Left ventricle myocardium superior (tissue), 1 donor: Measurements from ENCODE around the gene KRTAP8-1. TPM values are rescaled to one million over a fixed set of nuclear protein-coding genes. Genes with fewer than 3 reads are reported as not detected.

Experiments used
- ATAC-seq: fragments of 200-7000 bp; cut with Tn5 transposase; one replicate; pipeline ENCODE4 v1.9.1; 2020; ENCODE audit warnings: mild to moderate bottlenecking, moderate library complexity
- DNase-seq: peaks from one replicate; pipeline ENCODE4 v3.0.0-alpha.2; 2020
- intact Hi-C: fragments of 100-400 bp; cut with micrococcal nuclease; formaldehyde crosslinking; loops from one replicate; pipeline ENCODE4 v1.11.0; 2022
- long read RNA-seq: library from polyadenylated mRNA; unstranded; transcript quantifications from one replicate; pipeline ENCODE4 v2.0.0, GENCODE V29; 2021
- total RNA-seq: library from RNA; stranded (reverse); fragmentation: NEBNext Ultra II Directional; extraction: Animal tissue kit (Norgen Biotek cat#: 25700); gene quantifications from one replicate; pipeline ENCODE4 v1.2.1, GENCODE V29; 2021
- donor health status: DM: no; HTN: yes; CAD: no; lungs with severe emphysema.

The KRTAP8-1 gene, protein sequence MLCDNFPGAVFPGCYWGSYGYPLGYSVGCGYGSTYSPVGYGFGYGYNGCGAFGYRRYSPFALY
- not detected for total RNA-seq
- long read RNA-seq: 0 reads

DNA sequence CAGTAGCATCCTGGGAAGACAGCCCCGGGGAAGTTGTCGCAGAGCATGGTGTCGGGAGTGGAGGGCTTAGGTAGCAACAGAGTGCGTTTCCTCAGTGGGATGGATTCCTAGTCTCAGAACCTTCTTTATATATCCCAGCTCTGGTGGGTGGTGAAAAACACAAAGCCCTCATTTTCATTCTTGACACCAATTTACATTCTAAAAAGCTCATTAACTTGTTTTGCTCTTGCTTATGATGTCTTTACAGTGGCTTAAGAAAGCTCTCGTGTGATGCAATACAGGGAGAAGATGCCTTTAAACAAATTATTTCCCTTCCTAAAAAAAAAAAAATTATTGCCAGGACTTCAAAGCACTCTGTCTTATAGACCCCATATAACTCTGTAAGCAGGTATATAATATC lies at the start of gene KRTAP8-1:
Gene KRTAP8-1, minus strand, starts transcription at position 101 of the 400 bp plus-strand sequence. Its CDS starts 54 bp downstream, at position 47.
- intact Hi-C loops: no loop called here
- DNase-seq: no peak
- no peak for ATAC-seq

DNA sequence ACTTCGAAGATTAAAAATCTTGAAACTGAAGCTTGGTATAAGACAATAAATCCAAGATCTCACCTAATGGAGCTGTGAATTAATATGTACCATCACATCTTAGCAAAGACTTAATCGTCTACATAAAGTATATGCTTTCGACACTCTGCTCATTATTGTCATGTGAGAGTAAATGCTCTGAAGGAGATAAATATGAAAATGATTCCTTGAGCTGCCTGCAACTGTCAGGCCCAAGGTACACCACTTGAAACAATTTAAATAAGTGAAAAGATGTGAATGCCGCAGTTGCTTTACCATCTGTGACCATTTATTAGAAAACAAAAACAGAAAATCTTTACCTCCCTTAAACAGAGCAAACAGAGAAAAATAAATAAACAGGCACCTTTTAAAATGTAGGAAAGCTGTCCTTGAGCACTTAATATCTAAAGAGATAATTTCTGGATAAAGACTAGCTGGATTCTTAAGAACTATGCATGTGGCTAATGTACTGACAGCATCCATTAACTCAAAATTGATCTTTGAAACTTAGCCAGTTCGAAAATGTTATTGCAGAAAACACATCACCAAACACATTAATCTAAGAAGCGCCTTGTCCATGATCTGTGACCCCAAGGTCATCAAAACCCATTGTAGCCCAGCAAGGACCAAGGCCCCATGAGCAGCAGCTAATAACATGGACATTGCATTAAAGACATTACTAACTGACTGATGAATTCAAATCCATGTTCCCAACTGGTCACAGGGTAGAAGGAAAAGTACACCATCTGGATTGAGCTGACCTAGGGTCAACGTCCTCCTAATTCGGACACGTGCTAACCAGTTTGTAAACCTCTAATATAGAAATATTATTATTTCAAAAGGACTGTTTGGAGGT lies 34.8 kb upstream of the KRTAP8-1 start:
- intact Hi-C loops: no loop called here
- DNase-seq (no peak), ATAC-seq (no peak)

- ATAC-seq (no peak), DNase-seq (no peak)
- intact Hi-C loops: no loop called here
Measured at GRCh38 chr21:30842990-30843389, 29.9 kb upstream of the KRTAP8-1 start.

DNA sequence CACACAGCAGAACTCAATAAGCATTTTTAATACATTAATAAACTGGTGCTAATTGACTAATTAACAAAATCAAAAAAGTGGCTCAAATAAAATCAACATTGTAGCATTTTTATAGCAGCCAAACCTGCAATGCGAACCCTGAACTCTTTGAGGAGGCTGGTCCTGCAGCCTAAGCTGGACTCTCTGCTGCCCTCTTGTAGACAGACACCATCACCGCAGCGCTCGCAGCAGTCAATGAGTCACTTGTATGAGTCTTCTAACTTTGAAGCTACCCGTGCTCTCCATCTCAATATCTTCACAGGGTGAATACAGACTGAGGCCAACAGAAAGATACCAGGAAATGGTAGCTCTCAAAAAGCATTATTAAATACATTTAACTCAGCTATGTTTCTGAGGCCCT lies 26.2 kb upstream of the KRTAP8-1 start:
- no peak for ATAC-seq
- DNase-seq: no peak
- intact Hi-C loops: no loop called here

DNA sequence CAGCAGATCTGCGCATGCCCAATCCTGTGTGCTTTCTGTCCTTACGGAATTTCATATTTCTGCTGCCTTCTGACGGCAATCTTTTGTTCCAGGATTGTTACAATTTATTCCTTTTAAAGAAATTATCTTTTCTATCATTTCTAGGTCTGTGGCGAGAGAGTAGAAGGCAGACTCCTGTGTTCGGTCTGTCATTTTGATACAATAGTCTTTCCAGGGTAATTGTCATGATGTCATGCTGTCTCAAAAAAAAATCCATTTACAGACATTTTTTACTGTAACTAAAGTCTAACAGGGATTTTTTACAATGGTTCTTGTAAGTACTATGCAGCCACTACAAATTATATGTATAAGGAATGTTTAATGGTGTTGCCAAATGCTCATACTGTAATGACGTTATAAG lies 25.5 kb upstream of the KRTAP8-1 start:
- DNase-seq (no peak), ATAC-seq (no peak)
- intact Hi-C loops: no loop called here

DNA sequence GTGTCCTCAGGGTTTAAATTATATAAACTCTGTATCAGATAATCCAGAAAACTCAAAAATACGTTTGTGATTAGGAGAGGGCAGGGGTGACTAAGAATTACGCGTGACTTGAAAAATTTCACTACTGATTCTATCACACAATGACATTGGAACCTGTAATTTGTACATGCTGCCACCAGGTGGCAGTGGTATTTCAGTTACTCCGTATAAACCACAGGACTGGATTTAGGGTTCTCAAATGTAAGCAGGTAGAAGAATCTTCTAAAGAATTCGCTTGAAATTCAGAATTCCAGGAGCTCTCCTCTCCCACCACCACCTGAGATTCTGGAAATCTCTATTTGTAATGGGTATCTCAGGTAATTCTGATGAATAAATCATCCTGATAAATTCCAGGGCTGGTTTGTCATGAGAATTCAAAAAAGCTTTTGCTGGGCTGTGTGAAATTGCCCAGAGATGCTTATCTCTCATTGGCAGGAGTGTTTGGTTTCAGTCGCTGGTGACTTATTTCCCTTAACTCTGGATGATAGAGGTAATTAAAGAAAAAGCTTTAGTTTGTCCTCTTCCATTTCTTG lies 18.2 kb upstream of the KRTAP8-1 start:
- intact Hi-C loops: loop anchor here (5.0 kb wide), 1 partner anchor 256 kb away; no protein-coding TSS in a partner anchor
- ATAC-seq: no peak
- no peak for DNase-seq

GRCh38 chr21:30829659-30830058 lies 16.6 kb upstream of the KRTAP8-1 start, which contains the start of gene KRTAP7-1:
Gene KRTAP7-1, minus strand, starts transcription at chr21:30829759. Its CDS starts 61 bp downstream, at chr21:30829698.
- intact Hi-C loops: loop anchor here (5.0 kb wide), 1 partner anchor 258 kb away; no protein-coding TSS in a partner anchor
- DNase-seq: no peak
- ATAC-seq: no peak

- ATAC-seq (no peak), DNase-seq (no peak)
- intact Hi-C loops: no loop called here
Measured at GRCh38 chr21:30818837-30819610, 6.0 kb upstream of the KRTAP8-1 start.

DNA sequence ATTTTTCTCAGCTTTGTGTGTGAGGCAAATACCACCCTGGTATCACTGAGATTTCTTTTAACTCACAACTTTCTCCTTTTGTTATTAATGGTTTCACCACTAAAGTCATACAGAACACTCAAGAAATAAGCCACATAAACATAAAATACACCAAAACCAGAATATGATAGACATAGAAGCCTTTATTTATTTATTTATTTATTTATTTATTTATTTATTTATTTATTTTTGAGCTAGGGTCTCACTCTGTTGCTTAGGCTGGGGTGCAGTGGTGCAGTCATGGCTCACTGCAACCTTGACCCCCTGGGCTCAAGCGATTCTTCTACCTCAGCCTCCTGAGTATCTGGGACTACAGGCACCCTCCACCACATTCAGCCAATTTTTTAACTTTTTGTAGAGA lies 12.5 kb downstream of the KRTAP8-1 start:
- DNase-seq (no peak), ATAC-seq (no peak)
- intact Hi-C loops: no loop called here

DNA sequence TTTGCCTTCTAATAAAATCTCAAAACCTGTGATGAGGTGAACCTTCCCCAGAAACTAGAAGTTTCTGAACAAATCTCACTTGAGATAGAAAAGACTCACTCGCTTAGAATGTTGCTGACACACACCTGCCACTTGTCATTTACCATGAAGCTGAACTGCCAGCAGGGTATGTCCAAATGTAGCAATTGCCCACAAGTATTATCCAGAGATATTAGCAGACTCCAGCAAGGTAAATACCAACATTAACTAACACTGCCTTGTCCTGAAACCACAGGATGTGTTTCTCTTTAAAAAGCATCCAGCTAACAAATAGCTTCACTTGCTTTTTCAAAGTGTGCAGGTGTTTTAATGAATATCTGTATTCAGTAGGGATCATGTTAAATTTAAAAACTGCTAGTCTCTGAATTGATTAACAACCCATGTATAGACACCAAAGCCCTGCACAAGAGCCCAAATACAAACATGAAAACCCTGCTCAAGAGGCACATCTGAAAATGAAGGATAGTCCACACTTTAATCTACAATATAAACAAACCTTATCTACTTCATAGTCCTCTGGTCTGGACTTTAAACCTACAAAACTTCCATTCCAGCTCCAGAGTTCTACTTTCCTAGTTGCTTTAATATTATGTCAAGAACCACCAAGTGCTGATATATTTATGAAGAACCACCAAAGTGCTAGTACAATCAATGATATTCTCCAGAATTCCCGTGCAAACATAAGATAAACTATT lies 19.3 kb downstream of the KRTAP8-1 start:
- DNase-seq: no peak
- no peak for ATAC-seq
- intact Hi-C loops: no loop called here

GRCh38 chr21:30779249-30779648 lies 33.8 kb downstream of the KRTAP8-1 start:
- DNase-seq (no peak), ATAC-seq (no peak)
- intact Hi-C loops: no loop called here

- ATAC-seq: no peak
- intact Hi-C loops: no loop called here
- no peak for DNase-seq
Measured at GRCh38 chr21:30769724-30770431, 43.2 kb downstream of the KRTAP8-1 start.

Other genes starting within 250 kb of the KRTAP8-1 start
- gene KRTAP22-2, start 222.9 kb downstream of the KRTAP8-1 start, total RNA-seq: not detected
- not detected for gene KRTAP6-3, start 220.8 kb downstream of the KRTAP8-1 start, total RNA-seq
- not detected for gene KRTAP6-2, start 214.4 kb downstream of the KRTAP8-1 start, total RNA-seq
- not detected for gene KRTAP22-1, start 212.2 kb downstream of the KRTAP8-1 start, total RNA-seq
- not detected for gene KRTAP6-1, start 199.3 kb downstream of the KRTAP8-1 start, total RNA-seq
- not detected for gene KRTAP20-1, start 196.8 kb downstream of the KRTAP8-1 start, total RNA-seq
- not detected for gene KRTAP20-4, start 192.6 kb downstream of the KRTAP8-1 start, total RNA-seq
- gene KRTAP20-2, start 178.1 kb downstream of the KRTAP8-1 start, total RNA-seq: not detected
- gene KRTAP20-3, start 170.4 kb downstream of the KRTAP8-1 start, total RNA-seq: not detected
- gene KRTAP21-3, start 94.5 kb downstream of the KRTAP8-1 start, total RNA-seq: not detected
- not detected for gene KRTAP21-2, start 66.0 kb downstream of the KRTAP8-1 start, total RNA-seq
- not detected for gene KRTAP21-1, start 57.8 kb downstream of the KRTAP8-1 start, total RNA-seq
- gene KRTAP7-1, start 16.5 kb upstream of the KRTAP8-1 start, total RNA-seq: not detected
- gene KRTAP11-1, start 68.3 kb upstream of the KRTAP8-1 start, total RNA-seq: not detected
- not detected for gene KRTAP19-8, start 225.2 kb upstream of the KRTAP8-1 start, total RNA-seq